ENCODE data around the gene NADSYN1.

GRCh38 chr11:71485466-71485865 lies 32.5 kb downstream of the NADSYN1 start:
- no peak for TF ChIP-seq POLR2AphosphoS5 (IDR thresholded peaks at IDR 0.05)
- TF ChIP-seq POLR2A (IDR thresholded peaks at IDR 0.05): no peak
- TF ChIP-seq CTCF (IDR thresholded peaks at IDR 0.05): no peak
- no peak for TF ChIP-seq EP300 (IDR thresholded peaks at IDR 0.05; ENCODE audit: low read depth)

Measured in transverse colon (tissue), 4 donors.